HCEC 1CT (cell line): Measurements from ENCODE around the gene KIAA1755.

Experiments used
- DNase-seq: peaks from one replicate; pipeline ENCODE4 v3.0.0-alpha.2; 2017

KIAA1755 gene

GRCh38 chr20:38238829-38239228 is 21.7 kb downstream of the KIAA1755 start:
- no peak for DNase-seq

- DNase-seq, result no peak
Observed at GRCh38 chr20:38237381-38237780, 23.2 kb downstream of the KIAA1755 start.

GRCh38 chr20:38231531-38232121 is 28.9 kb downstream of the KIAA1755 start:
- DNase-seq, result peak; percentile 68

DNA sequence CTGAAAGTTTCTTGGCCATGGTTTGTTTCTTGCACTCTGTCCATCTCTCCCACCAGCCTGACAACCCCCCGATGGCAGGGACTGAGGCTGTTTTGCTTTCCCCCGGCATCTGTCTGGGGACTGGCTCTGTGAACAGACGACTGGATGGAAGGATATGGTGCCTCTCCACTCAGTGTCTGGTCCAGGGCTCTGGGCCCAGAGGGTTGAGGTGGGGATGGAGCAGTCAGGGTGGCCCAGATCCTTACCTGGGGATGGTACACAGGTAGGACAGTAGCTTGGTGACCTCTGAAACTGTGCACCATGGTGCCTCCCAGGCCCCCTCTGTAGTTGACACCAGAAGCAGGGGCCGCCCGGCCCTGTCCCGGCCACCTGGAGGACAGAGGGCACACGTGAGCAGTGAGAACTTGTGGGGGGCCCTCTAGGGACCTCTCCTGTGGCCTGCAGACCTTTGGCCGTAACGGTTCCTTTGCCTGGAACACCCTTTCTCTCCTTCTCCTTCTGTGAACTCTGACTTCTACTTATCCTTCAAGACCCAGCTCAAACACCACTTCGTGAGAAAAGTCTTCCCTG is 29.5 kb downstream of the KIAA1755 start:
- DNase-seq, result no peak

- no peak for DNase-seq
Observed at GRCh38 chr20:38230253-38230551, 30.3 kb downstream of the KIAA1755 start.

GRCh38 chr20:38229376-38230252 is 30.9 kb downstream of the KIAA1755 start:
- peak; percentile 7 for DNase-seq

GRCh38 chr20:38228436-38228835 is 32.1 kb downstream of the KIAA1755 start:
- peak; percentile 4 for DNase-seq

DNA sequence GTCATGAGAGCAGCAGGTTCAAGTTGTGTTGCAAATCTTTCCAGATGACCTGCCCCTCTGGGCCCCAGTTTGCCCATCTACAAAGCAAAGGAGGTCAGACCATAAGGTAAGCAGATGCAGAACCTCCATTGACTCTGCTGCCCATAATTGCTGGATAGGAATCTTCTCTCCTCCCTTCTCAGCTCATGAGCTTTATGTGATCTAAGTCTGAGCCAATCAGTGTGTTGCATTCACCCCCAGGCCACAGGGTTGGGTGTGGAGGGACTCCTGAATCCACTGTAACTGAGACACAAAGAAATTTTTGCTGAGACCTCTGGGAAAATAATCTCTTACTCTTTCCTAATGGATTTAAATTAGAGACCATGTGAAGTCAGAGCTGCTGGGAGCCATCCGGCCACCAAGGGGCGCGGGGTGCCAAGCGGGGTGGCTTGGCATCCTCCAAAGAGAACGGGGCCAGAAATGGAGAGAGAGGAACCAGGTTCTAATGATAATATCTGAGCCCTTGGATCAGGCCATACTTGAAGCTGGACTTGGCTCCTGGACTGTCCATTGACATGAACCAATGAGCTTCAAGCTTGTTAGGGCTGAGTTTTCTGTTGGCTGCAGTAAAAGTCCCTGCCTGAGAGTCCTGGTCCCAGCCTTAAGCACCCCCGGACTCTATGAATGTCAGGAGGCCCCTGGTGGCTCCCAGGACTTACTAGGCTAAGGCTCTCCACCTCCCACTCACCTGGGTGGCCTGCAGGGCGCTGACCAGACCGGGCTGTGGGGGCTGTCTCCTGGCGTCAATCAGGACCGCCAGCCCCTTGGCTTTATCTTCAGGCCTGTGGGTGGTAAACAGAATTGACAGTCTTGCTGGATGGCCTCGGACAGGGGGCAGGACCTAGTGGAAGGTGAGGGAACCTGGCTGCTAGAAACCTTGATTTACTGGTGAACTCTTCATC is 32.8 kb downstream of the KIAA1755 start:
- DNase-seq, result no peak

DNA sequence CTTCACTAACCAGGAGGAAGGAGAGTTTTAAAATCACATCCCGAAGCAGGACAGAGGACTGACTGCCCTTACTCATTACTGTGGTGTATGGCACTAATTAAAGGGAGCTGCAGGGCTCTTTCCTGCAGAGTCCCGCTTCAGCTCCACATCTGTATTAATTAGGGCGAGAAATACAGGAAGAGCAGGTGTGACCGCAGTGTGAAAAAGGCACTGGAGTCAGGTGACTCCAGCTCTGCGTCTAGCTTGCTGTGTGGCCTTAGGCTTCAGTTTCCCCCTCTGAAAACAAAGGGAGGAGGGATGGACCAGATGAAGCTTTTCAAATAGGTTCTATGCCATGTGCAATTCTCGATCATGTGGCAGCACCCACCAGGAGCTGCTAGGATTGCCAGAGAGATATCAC is 34.0 kb downstream of the KIAA1755 start:
- no peak for DNase-seq

DNA sequence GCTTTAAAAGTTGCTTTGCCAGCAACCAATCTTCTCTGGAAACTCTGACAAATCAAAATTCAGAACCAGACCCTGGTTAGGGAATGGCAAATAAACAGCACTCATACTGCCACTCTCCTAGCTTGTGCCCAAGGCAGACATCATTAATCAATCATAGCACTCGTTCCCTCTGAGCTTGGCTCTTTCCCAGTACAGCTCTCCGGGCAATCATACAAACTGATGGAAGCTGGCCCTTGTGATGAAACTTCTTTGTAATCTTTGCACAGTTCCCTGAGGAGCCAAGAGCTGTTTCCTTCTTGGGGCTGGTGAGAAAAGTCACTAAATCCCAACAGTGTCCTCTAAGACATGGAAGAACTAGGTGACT is 34.7 kb downstream of the KIAA1755 start:
- DNase-seq, result no peak

DNA sequence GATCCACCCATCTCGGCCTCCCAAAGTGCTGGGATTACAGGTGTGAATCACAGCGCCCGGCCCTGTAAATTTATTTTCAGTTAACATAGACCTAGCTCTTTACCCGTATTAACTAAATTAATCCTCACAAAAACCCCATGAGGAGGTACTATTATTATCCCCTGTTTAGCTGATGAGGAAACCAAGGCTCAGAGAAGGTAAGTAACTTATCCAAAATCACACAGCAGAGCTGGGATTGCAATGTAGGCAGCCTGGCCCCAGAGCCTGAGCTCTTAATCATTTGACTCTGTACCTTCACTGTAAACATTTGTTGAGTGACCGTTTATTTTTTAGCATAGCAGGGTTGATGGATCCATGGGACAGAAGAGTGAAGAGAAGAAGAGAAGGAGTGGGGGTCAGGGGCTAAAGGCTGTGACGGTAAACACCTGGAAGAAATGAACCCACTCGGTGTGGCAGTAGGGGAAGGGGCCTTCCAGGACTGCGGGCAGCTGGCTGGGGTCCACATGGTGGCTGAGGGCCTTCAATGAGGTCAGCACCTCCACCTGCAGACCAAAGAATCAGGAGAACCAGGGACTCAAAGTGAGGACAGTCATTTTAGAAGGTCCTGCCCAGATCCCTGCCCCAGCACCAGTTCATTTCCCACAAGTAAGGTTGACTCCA is 35.2 kb downstream of the KIAA1755 start:
- no peak for DNase-seq

DNA sequence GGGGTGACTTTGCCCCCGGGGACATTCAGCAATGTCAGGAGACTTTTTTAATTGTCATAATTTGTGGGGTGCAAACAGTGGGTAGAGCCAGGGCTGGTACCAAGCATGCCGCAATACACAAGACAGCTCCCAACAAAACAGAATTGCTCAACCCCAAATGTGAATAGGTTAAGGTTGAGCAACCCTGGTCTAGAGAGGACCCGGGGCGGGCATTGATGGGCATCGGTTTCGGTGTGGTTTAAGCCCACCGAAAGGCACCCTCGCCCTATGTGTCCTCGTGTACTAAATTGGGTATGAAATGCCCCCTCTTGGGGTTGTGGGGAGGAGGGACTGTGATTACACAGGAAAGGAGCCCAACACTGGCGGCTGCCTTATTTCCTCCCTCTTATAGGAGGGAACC is 36.0 kb downstream of the KIAA1755 start:
- DNase-seq, result no peak

DNA sequence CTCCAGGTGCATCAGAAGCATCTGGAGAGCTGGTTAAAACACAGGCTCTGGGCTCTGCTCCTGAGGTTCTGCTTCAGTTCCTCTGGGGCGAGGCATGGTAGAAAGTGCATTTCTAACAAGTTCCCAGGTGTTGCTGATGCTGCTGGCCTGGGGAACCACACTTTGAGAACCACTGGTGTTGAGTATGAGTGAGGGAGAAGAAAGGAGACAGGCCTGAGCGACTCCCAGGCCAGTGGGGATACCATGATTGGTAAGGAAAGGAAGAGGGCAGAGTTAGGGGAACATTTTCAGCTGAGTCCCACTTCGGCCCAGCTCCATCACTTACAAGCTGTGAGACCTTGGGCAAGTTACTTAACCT is 36.8 kb downstream of the KIAA1755 start:
- no peak for DNase-seq

DNA sequence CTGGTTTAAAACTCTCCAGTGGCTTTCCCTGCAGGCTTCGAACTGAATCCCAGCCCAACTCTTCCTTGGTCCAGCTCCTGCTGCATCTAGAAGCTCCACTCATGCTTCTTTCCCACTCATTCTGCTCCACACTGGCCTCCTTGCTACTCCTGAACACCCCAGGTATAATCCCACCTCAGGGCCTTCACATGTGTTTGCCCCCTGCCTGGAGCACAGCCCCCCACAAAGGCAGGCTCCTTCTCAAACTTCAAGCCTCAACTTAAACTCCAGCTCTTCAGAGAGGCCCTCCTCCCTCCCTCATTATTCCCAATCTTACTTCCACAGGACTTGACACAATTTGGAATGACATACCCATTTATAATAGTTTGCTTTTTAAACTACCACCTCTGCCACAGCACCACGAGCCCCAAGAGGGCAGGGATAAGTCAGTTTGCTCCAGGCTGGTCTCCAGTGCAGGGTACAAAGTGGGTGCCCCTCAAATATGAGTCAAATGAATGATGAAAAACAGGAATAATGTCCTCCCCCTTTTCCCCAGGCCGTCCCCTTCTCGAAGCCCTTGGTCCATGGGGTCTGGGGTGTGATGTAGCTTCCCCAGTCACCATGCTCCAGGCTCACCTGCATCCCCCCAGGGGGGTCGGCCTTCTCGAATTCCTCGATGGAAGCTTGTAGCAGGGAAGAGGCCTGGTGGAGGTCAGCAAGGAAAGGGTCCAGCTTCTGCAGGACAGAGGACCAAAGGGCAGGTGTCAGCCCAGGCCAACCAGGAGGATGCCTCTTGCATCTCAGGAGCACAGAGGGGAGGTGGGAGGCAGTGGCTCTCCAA is 37.4 kb downstream of the KIAA1755 start:
- DNase-seq, result no peak

DNA sequence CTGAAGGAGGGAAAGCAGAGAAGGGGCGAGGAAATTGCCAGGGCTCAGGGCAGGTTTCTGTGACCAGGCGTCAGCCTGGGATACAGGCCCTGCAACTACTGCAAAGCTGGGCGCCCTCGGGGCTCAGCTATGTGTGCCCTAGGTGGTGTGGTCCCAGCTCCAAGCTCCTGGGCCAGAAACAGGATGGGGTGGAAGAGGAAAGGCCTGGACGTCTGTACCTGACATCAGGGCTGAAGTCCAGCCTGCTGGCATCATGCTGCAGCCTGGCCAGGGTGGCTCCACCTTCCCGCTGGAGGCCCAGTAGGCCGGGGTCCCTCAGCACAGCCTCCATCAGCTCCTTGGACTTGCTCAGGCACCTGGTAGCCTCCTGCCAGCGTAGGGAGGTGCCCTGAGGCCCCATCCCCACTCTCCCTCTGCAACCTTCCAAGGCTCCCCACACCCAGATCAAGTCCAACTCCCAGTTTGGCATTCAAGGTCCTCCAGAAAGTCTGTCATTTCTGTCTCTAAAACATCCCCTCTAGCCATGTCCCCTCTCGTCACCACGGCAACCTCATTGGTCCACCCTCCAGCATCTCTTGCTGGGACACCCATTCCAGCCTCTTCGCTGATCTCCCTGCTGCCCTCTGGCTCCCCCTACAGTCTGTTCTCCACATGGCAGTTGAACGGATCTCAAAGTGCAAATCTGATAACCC is 38.2 kb downstream of the KIAA1755 start:
- DNase-seq, result peak; percentile 39

- DNase-seq, result peak; percentile 20
Observed at GRCh38 chr20:38221119-38221589, 39.4 kb downstream of the KIAA1755 start.

GRCh38 chr20:38220587-38221118 is 39.9 kb downstream of the KIAA1755 start:
- no peak for DNase-seq

DNA sequence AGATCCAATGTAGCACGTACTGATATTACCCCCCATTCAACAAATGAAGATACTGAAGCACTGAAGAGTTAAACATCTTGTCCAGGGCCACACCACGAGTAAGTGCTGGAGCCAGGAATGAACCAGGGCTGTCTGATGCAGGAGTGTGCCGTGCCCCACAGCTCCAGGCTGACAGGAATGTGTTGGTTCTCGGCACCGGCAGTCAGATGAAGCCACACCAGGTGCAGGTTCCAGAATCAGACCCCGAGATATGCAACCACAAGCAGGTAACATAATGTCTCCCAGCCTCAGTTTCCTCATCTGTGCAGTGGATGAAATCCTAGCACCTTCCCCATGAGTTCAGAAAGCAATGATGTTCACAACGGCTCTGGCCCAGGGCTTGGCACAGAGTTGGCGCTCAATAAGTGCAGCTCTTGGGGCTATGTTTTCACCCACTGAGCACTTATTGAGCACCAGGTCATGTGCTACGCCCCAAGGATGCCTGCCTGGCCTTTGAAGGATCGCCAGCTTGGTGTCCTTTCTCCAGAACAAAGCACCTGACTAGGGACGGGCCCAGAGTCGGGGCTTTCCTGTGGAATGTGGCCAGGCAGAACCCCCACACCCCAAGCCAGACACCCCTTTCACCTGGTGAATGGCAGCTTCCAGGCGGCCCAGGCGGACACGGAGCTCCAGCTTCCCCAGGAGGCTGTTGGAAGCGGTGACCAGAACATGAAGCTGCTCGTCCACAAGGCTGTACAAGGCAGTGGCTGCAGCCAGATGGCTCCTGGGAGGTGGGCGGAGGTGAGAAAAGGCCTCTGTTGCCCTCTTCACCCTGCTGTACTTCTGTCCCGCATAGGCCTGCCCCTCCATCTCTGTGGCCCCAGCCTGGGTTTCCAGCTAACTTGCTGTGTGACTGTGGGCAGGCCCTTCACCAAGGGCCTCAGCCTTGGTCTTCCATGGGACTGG is 41.3 kb downstream of the KIAA1755 start:
- DNase-seq, result no peak

GRCh38 chr20:38218566-38218885 is 42.0 kb downstream of the KIAA1755 start:
- no peak for DNase-seq
